ENCODE results near the gene ARSA.

ARSA gene

DNA sequence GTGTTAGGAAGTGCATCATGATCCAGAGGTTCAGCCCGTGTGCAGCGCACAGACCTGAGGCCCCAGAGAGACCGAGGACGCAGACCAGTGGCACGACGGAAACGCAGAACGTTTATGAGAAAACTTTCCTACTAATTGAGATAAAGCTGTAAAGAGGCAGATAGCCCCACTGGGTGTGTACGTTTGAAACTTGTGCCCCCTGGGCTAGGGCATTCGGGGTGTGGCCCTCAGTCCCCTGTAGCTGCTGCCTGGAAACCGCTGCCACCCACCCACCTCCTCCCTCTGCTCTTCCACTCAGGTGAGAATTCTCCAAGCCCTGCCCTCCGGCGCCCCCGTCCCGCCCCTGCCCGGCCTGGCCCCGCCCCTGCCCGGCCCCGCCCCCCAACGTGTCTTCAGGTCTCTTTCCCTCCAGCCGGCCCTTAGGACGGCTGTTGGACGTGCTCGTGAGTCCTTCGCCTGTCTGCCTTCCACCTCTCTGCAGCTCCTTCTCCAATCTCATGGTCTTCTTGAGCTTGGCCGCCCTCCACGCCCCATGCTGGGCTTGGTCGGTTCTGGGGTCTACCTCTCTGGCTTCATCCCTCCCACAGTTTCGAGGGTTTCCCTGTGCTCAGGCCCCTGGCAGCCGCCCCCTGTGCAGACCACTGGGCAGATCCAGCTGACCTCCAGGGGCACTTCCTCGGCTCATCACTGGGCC is 15.3 kb downstream of the ARSA start:
- H3K9me3 ChIP-seq (ENCODE audit: control insufficient read depth, insufficient read depth, low read length) = no peaks in the 10 kb centered on the region
- H3K4me2 ChIP-seq (ENCODE audit: low read length) = no peak overlapping the region
- H3F3A ChIP-seq (ENCODE audit: control insufficient read depth, insufficient read depth) = 0 out of 2 replicates have a peak, but pooled peaks cover 2% of the 10 kb centered on the region
- no peak overlapping the region for H3K27ac ChIP-seq (ENCODE audit: low read depth, low read length)
- H3K9me2 ChIP-seq (replicated peaks; ENCODE audit: control insufficient read depth, low read length) = no peaks in the 10 kb centered on the region
- peaks cover 7% of the 10 kb centered on the region; the same call in 1 of the 2 replicates for H3K4me1 ChIP-seq (ENCODE audit: control insufficient read depth, low read length)
- H3K27me3 ChIP-seq (ENCODE audit: control insufficient read depth, low read length) = peaks cover 28% of the 10 kb centered on the region
- H3K36me3 ChIP-seq (ENCODE audit: control insufficient read depth, low read length) = no peaks in the 10 kb centered on the region
- H4K20me1 ChIP-seq (ENCODE audit: control insufficient read depth, insufficient read depth, low read depth, low read length) = no peaks in the 10 kb centered on the region
- no peak for TF ChIP-seq EZH2phosphoT487 (IDR thresholded peaks at IDR 0.05; ENCODE audit: borderline replicate concordance, low read length)
- TF ChIP-seq, protein P1, sequence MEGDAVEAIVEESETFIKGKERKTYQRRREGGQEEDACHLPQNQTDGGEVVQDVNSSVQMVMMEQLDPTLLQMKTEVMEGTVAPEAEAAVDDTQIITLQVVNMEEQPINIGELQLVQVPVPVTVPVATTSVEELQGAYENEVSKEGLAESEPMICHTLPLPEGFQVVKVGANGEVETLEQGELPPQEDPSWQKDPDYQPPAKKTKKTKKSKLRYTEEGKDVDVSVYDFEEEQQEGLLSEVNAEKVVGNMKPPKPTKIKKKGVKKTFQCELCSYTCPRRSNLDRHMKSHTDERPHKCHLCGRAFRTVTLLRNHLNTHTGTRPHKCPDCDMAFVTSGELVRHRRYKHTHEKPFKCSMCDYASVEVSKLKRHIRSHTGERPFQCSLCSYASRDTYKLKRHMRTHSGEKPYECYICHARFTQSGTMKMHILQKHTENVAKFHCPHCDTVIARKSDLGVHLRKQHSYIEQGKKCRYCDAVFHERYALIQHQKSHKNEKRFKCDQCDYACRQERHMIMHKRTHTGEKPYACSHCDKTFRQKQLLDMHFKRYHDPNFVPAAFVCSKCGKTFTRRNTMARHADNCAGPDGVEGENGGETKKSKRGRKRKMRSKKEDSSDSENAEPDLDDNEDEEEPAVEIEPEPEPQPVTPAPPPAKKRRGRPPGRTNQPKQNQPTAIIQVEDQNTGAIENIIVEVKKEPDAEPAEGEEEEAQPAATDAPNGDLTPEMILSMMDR (IDR thresholded peaks at IDR 0.05; ENCODE audit: low read depth, low read length, poor library complexity, severe bottlenecking) = no peak
- H3K79me2 ChIP-seq (ENCODE audit: control insufficient read depth, low read length) = no peaks in the 10 kb centered on the region
- H3K4me3 ChIP-seq (ENCODE audit: low read length) = no peak overlapping the region

DNA sequence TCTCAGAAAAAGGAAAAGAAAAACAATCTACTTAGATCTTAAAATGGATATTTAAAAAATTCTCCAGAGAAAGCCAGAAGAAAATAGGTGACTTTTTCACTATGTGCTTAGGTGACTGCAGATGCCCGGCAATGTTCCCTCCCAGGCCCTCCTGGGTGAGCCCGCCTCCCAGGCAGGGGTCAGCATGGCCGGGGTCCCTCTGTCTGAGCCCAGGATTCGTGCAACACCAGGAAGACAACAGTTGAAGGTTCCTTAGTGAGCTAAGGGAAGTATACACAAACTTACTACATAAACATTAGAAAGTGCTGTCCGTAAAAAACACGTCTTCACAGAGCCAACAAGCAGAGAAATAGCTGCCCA is 15.8 kb downstream of the ARSA start:
- no peaks in the 10 kb centered on the region for H3K9me2 ChIP-seq (replicated peaks; ENCODE audit: control insufficient read depth, low read length)
- H3K27me3 ChIP-seq (ENCODE audit: control insufficient read depth, low read length) = peaks cover 31% of the 10 kb centered on the region
- no peak overlapping the region for H3K4me2 ChIP-seq (ENCODE audit: low read length)
- no peak overlapping the region for H3K4me3 ChIP-seq (ENCODE audit: low read length)
- H3F3A ChIP-seq (ENCODE audit: control insufficient read depth, insufficient read depth) = 0 out of 2 replicates have a peak, but pooled peaks cover 2% of the 10 kb centered on the region
- no peaks in the 10 kb centered on the region for H4K20me1 ChIP-seq (ENCODE audit: control insufficient read depth, insufficient read depth, low read depth, low read length)
- H3K27ac ChIP-seq (ENCODE audit: low read depth, low read length) = no peak overlapping the region
- no peaks in the 10 kb centered on the region for H3K79me2 ChIP-seq (ENCODE audit: control insufficient read depth, low read length)
- H3K36me3 ChIP-seq (ENCODE audit: control insufficient read depth, low read length) = no peaks in the 10 kb centered on the region
- peaks cover 7% of the 10 kb centered on the region; the same call in 1 of the 2 replicates for H3K4me1 ChIP-seq (ENCODE audit: control insufficient read depth, low read length)
- TF ChIP-seq, protein P1 (IDR thresholded peaks at IDR 0.05; ENCODE audit: low read depth, low read length, poor library complexity, severe bottlenecking) = no peak
- no peak for TF ChIP-seq EZH2phosphoT487 (IDR thresholded peaks at IDR 0.05; ENCODE audit: borderline replicate concordance, low read length)
- H3K9me3 ChIP-seq (ENCODE audit: control insufficient read depth, insufficient read depth, low read length) = no peaks in the 10 kb centered on the region

DNA sequence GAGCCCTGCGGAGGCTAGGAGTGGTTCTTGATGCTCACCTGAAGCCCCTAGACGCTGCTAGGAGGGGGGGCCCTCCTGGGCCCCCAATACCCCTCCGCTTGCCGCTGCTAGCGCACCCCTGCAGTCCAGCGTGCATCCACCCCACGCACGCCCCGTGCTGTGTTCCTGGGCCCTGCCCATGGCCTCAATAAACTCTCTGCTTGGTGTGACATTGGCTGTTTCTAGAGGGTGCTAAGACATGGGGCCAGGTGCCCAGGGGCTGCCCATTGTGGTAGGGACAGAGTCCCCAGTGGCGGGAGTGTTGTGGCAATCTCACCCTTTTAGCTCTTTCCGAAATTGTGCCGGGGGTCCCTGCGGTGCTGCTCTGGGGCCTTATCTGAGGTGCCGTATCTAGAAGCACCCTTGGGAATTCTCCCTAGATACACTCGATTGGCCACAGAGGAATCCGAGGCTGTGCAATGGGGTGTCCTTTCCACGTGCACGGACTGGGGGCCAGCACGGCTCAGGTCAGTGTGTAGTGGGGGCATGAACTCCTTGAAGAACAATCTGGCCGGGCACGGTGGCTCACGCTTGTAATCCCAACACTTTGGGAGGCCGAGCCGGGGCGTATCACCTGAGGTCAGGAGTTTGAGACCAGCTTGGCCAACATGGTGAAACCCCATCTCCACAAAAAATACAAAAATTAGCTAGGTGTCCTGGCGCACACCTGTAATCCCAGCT is 16.5 kb downstream of the ARSA start:
- Histone ChIP-seq H3K9me3 (ENCODE audit: control insufficient read depth, insufficient read depth, low read length) (no peaks in the 10 kb centered on the region), H3F3A (ENCODE audit: control insufficient read depth, insufficient read depth) (0 out of 2 replicates have a peak, but pooled peaks cover 2% of the 10 kb centered on the region), H3K27ac (ENCODE audit: low read depth, low read length) (no peak overlapping the region), H3K79me2 (ENCODE audit: control insufficient read depth, low read length) (no peaks in the 10 kb centered on the region), H3K27me3 (ENCODE audit: control insufficient read depth, low read length) (peaks cover 36% of the 10 kb centered on the region), H3K4me2 (ENCODE audit: low read length) (no peak overlapping the region), H3K36me3 (ENCODE audit: control insufficient read depth, low read length) (no peaks in the 10 kb centered on the region), H3K9me2 (replicated peaks; ENCODE audit: control insufficient read depth, low read length) (no peaks in the 10 kb centered on the region), H4K20me1 (ENCODE audit: control insufficient read depth, insufficient read depth, low read depth, low read length) (no peaks in the 10 kb centered on the region), H3K4me1 (ENCODE audit: control insufficient read depth, low read length) (peaks cover 7% of the 10 kb centered on the region; the same call in 1 of the 2 replicates), H3K4me3 (ENCODE audit: low read length) (no peak overlapping the region)
- TF ChIP-seq, protein P1 (IDR thresholded peaks at IDR 0.05; ENCODE audit: low read depth, low read length, poor library complexity, severe bottlenecking) = no peak
- TF ChIP-seq EZH2phosphoT487 (IDR thresholded peaks at IDR 0.05; ENCODE audit: borderline replicate concordance, low read length) = no peak
